ENCODE results near the gene CRELD1. TPM values are rescaled to one million over a fixed set of nuclear protein-coding genes. Genes with fewer than 3 reads are reported as not detected.
A peak's percentile ranks its signal among the peaks of the same experiment; 100 is the strongest.

The CRELD1 gene
- total and polyA plus RNA-seq, 9 of the 15 experiments (the other 6 are each of a cell fraction or from before 2014, with no cell fraction given): 3.3 to 25.8 (median 16.5) TPM

- 0 out of 2 replicates have a peak, but pooled peaks have one; percentile 54 for TF ChIP-seq ZBTB43 (CRISPR knock-in tag; IDR thresholded peaks at IDR 0.05)
- TF ChIP-seq ZNF124 (CRISPR knock-in tag; IDR thresholded peaks at IDR 0.05): no peak
- TF ChIP-seq TEAD4 (IDR thresholded peaks at IDR 0.05; ENCODE audit: low read length): no peak
- TF ChIP-seq TEAD4 (CRISPR knock-in tag; IDR thresholded peaks at IDR 0.05; ENCODE audit: borderline replicate concordance): 0 out of 2 replicates have a peak, but pooled peaks have one; percentile 81
- TF ChIP-seq POLR3G (IDR thresholded peaks at IDR 0.05; ENCODE audit: extremely low read depth, insufficient read length, insufficient replicate concordance): no peak
- TF ChIP-seq ZNF77 (CRISPR knock-in tag; IDR thresholded peaks at IDR 0.05): no peak
- no peak for TF ChIP-seq MEIS2 (IDR thresholded peaks at IDR 0.05; ENCODE audit: partially characterized antibody)
- no peak for TF ChIP-seq PBX2 (CRISPR knock-in tag; IDR thresholded peaks at IDR 0.05; ENCODE audit: low read depth)
- TF ChIP-seq PBX2 (tag; conservative IDR thresholded peaks at IDR 0.05; ENCODE audit: low read depth): no peak
- TF ChIP-seq SFPQ (IDR thresholded peaks at IDR 0.05; ENCODE audit: low read depth, low read length): no peak
- no peak for TF ChIP-seq ZNF347 (CRISPR knock-in tag; IDR thresholded peaks at IDR 0.05; ENCODE audit: low read depth)
- no peak for TF ChIP-seq TFAM (CRISPR knock-in tag; conservative IDR thresholded peaks at IDR 0.05)
- no peak for TF ChIP-seq THAP12 (CRISPR knock-in tag; IDR thresholded peaks at IDR 0.05)
- TF ChIP-seq CHAMP1 (IDR thresholded peaks at IDR 0.05): no peak
- TF ChIP-seq TOE1 (IDR thresholded peaks at IDR 0.05; ENCODE audit: borderline replicate concordance): peak; percentile 12; the same call in 1 of the 2 replicates
- TF ChIP-seq TOE1 (CRISPR knock-in tag; IDR thresholded peaks at IDR 0.05; ENCODE audit: borderline replicate concordance, low read depth): no peak
Measured at GRCh38 chr3:9932843-9933560, 632 bp upstream of the CRELD1 start (continued).
